Fibroblast of lung (primary cell): ENCODE measurements around the gene SYNDIG1. TPM values are rescaled to one million over a fixed set of nuclear protein-coding genes. Genes with fewer than 3 reads are reported as not detected.
"Not testable (repeated sequence)": the region's sequence is repeated elsewhere in the genome, so short reads cannot be mapped to it uniquely, and the experiment has no call there.

Source experiments
- DNase-seq, 2 donors: peaks; one replicate each; pipeline versions ENCODE4 v3.0.0 to v3.0.0-alpha.2; 2010; ENCODE audit warnings: low read depth in 2 of 2
- H2AFZ ChIP-seq: 2 replicates; pipeline ENCODE4 v1.5.1; 2012; ENCODE audit warnings: low read length, control low read depth, inconsistent platforms
- H3K27ac ChIP-seq: 2 replicates; pipeline ENCODE4 v1.5.1; 2011; ENCODE audit warnings: low read length, control low read depth; ENCODE audit not compliant: insufficient read depth
- H3K27me3 ChIP-seq: 2 replicates; pipeline ENCODE4 v1.5.1; 2011; ENCODE audit warnings: mild to moderate bottlenecking, low read length; ENCODE audit not compliant: control insufficient read depth, insufficient read depth
- H3K36me3 ChIP-seq: 2 replicates; pipeline ENCODE4 v1.5.1; 2011; ENCODE audit warnings: low read length; ENCODE audit not compliant: control insufficient read depth, insufficient read depth
- H3K4me1 ChIP-seq: 2 replicates; pipeline ENCODE4 v1.5.1; 2011; ENCODE audit warnings: low read length; ENCODE audit not compliant: control insufficient read depth, insufficient read depth; ENCODE audit errors: extremely low read depth
- H3K4me2 ChIP-seq: 2 replicates; pipeline ENCODE4 v1.5.1; 2011; ENCODE audit warnings: low read length, control low read depth; ENCODE audit not compliant: insufficient read depth; ENCODE audit errors: extremely low read depth
- H3K4me3 ChIP-seq, 4 experiments: fragments of 200-600 bp in 1 of 4; sonication (generic) in 1 of 4; replicated peaks in 1 of 4; 2 replicates each; pipeline ENCODE4 v1.5.1; 2011 to 2016; ENCODE audit warnings: low read length in 4 of 4, low read depth in 3 of 4, mild to moderate bottlenecking in 3 of 4, control low read depth in 2 of 4, inconsistent platforms in 1 of 4, mixed read lengths in 1 of 4; ENCODE audit not compliant: insufficient read depth in 1 of 4; ENCODE audit errors: control extremely low read depth in 1 of 4
- H3K79me2 ChIP-seq: 2 replicates; pipeline ENCODE4 v1.5.1; 2012; ENCODE audit warnings: mild to moderate bottlenecking, low read length, inconsistent platforms; ENCODE audit not compliant: control insufficient read depth, insufficient read depth
- H3K9ac ChIP-seq: 2 replicates; pipeline ENCODE4 v1.5.1; 2011; ENCODE audit warnings: mild to moderate bottlenecking, low read length, control low read depth; ENCODE audit not compliant: insufficient read depth
- H3K9me3 ChIP-seq: 2 replicates; pipeline ENCODE4 v1.5.1; 2012; ENCODE audit warnings: low read depth, low read length; ENCODE audit not compliant: control insufficient read depth, insufficient read depth
- H4K20me1 ChIP-seq: 2 replicates; pipeline ENCODE4 v1.5.1; 2011; ENCODE audit warnings: low read length; ENCODE audit not compliant: control insufficient read depth, insufficient read depth; ENCODE audit errors: extremely low read depth
- EZH2 ChIP-seq: IDR thresholded peaks from 2 replicates; pipeline ENCODE4 v1.5.1; 2012; ENCODE audit warnings: low read length, control low read depth, mild to moderate bottlenecking; ENCODE audit errors: missing control alignments
- polyA plus RNA-seq, 2 donors: library from polyadenylated mRNA; depleted of rRNA in 1 of 2; stranded (reverse) in 1 of 2; unstranded in 1 of 2; fragments of >200 nt; gene quantifications; 2 replicates each; pipeline ENCODE4 v1.2.1, GENCODE V29; 2011 to 2012; ENCODE audit warnings: missing spikeins in 1 of 2
- total RNA-seq: library from RNA; depleted of rRNA; stranded (reverse); fragments of >200 nt; gene quantifications from 2 replicates; pipeline ENCODE4 v1.2.1, GENCODE V29; 2014
- TF ChIP-seq, protein P1 (sequence below), 2 donors: IDR thresholded peaks in 1 of 2; conservative IDR thresholded peaks in 1 of 2; 1 replicate in 1 of 2; 2 replicates in 1 of 2; pipeline ENCODE4 v1.5.1; 2011 to 2012; ENCODE audit warnings: low read length in 2 of 2, control low read depth in 1 of 2, inconsistent platforms in 1 of 2, low read depth in 1 of 2, mild to moderate bottlenecking in 1 of 2

The SYNDIG1 gene
- total and polyA plus RNA-seq, 2 donors (not counting 1 experiment from before 2014, with no cell fraction given), result 0.02 to 0.17 TPM

DNA sequence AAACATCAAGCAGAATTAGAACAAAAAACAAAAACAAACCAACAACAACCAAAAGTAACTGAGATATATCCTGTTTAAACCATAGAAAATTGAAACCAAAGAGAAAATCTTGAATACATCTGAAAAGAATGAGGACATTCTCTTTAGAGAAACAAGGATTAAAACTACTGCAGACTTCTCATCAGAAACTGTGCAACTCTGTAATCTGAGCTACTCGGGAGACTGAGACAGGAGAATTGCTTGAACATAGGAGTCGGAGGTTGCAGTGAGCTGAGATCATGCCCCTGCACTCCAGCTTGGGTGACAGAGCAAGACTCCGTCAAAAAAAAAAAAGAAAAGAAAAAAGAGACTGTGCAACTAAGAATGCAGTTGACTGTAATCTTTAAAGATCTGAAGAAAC is 153.4 kb downstream of the SYNDIG1 start:
- peaks cover 5% of the 10 kb centered on the region for H3K27me3 ChIP-seq
- no peaks in the 10 kb centered on the region for H4K20me1 ChIP-seq
- DNase-seq, result peak in 1 of 2 donors; percentile 45
- H3K4me2 ChIP-seq, result no peak overlapping the region
- no peaks in the 10 kb centered on the region for H3K36me3 ChIP-seq
- no peak overlapping the region for H3K4me3 ChIP-seq
- no peak overlapping the region for H3K27ac ChIP-seq
- no peaks in the 10 kb centered on the region for H3K4me1 ChIP-seq
- H2AFZ ChIP-seq, result no peak overlapping the region
- H3K9me3 ChIP-seq, result no peaks in the 10 kb centered on the region
- TF ChIP-seq, protein P1, sequence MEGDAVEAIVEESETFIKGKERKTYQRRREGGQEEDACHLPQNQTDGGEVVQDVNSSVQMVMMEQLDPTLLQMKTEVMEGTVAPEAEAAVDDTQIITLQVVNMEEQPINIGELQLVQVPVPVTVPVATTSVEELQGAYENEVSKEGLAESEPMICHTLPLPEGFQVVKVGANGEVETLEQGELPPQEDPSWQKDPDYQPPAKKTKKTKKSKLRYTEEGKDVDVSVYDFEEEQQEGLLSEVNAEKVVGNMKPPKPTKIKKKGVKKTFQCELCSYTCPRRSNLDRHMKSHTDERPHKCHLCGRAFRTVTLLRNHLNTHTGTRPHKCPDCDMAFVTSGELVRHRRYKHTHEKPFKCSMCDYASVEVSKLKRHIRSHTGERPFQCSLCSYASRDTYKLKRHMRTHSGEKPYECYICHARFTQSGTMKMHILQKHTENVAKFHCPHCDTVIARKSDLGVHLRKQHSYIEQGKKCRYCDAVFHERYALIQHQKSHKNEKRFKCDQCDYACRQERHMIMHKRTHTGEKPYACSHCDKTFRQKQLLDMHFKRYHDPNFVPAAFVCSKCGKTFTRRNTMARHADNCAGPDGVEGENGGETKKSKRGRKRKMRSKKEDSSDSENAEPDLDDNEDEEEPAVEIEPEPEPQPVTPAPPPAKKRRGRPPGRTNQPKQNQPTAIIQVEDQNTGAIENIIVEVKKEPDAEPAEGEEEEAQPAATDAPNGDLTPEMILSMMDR (conservative IDR thresholded peaks at IDR 0.05 in 1 of 2, IDR thresholded peaks at IDR 0.05 in 1 of 2; ENCODE audit: low read depth in 1 of 2, low read length in 2 of 2), result no peak
- TF ChIP-seq EZH2, result no peak
- H3K9ac ChIP-seq, result no peak overlapping the region
- H3K79me2 ChIP-seq, result no peaks in the 10 kb centered on the region

DNA sequence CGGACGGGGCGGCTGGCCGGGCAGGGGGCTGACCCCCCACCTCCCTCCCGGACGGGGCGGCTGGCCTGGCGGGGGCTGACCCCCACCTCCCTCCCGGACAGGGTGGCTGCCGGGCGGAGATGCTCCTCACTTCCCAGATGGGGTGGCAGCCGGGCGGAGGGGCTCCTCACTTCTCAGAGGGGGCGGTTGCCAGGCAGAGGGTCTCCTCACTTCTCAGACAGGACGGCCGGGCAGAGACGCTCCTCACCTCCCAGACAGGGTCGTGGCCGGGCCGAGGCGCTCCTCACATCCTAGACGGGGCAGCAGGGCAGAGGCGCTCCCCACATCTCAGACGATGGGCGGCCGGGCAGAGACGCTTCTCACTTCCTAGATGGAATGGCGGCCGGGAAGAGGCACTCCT is 156.7 kb downstream of the SYNDIG1 start:
- H3K4me3 ChIP-seq, H3K27me3 ChIP-seq, H2AFZ ChIP-seq, H3K9ac ChIP-seq, H3K79me2 ChIP-seq, H3K9me3 ChIP-seq, H3K27ac ChIP-seq, H3K4me1 ChIP-seq, DNase-seq, H3K4me2 ChIP-seq, H4K20me1 ChIP-seq, H3K36me3 ChIP-seq: not testable (repeated sequence)

DNA sequence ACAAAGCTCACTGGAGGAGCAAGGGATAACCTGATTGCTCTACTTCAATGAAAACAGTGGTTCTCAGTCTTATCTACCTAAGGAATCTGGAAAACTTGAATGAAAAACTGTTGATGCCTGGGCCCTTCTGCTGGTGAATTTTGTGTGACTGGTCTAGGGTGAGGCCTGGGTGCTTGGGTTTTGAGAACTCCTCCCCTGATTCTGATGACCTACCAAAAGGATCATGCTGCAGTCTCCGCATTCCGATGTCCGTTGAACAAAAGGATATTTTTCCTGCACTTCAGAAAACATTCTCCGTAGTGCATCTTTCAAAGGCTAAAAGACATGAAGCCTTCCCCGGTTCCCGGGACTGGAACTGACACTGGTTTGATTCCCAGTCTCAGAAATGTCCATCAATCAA is 157.9 kb downstream of the SYNDIG1 start:
- H3K79me2 ChIP-seq, result no peaks in the 10 kb centered on the region
- DNase-seq, result no peak

More for the DNA sequence above, 157.9 kb downstream of the SYNDIG1 start:
- H4K20me1 ChIP-seq, result no peaks in the 10 kb centered on the region
- H3K4me3 ChIP-seq, result no peak overlapping the region
- H3K27ac ChIP-seq, result no peak overlapping the region
- H3K9me3 ChIP-seq, result no peaks in the 10 kb centered on the region
- no peak overlapping the region for H3K4me2 ChIP-seq
- H2AFZ ChIP-seq, result no peak overlapping the region
- H3K27me3 ChIP-seq, result no peaks in the 10 kb centered on the region
- TF ChIP-seq EZH2, result no peak
- TF ChIP-seq, protein P1 (conservative IDR thresholded peaks at IDR 0.05 in 1 of 2, IDR thresholded peaks at IDR 0.05 in 1 of 2; ENCODE audit: low read depth in 1 of 2, low read length in 2 of 2), result no peak
- no peak overlapping the region for H3K9ac ChIP-seq
- H3K4me1 ChIP-seq, result no peaks in the 10 kb centered on the region
- no peaks in the 10 kb centered on the region for H3K36me3 ChIP-seq
